Inferior parietal cortex (tissue), 1 donor: ENCODE measurements around the gene PCDH8.
A peak's percentile ranks its signal among the peaks of the same experiment; 100 is the strongest.

Experiments used
- DNase-seq: peaks from one replicate; pipeline ENCODE4 v3.0.0-alpha.2; 2016; ENCODE audit errors: extremely low spot score

PCDH8 gene

GRCh38 chr13:52848455-52849195, at the start of gene PCDH8:
Gene PCDH8, minus strand, starts transcription at chr13:52848640. Its CDS starts 204 bp downstream, at chr13:52848436.
- DNase-seq: peak; percentile 54

GRCh38 chr13:52896827-52897659, 48.6 kb upstream of the PCDH8 start:
- no peak for DNase-seq

- no peak for DNase-seq
Measured at GRCh38 chr13:52894413-52894812, 46.0 kb upstream of the PCDH8 start.

GRCh38 chr13:52892925-52893324, 44.5 kb upstream of the PCDH8 start:
- DNase-seq: no peak

- no peak for DNase-seq
Measured at GRCh38 chr13:52891706-52892105, 43.3 kb upstream of the PCDH8 start.

GRCh38 chr13:52887165-52887564, 38.7 kb upstream of the PCDH8 start:
- no peak for DNase-seq

- DNase-seq: no peak
Measured at GRCh38 chr13:52885141-52885540, 36.7 kb upstream of the PCDH8 start.

- no peak for DNase-seq
Measured at GRCh38 chr13:52884429-52885010, 36.1 kb upstream of the PCDH8 start.

- no peak for DNase-seq
Measured at GRCh38 chr13:52882785-52883184, 34.3 kb upstream of the PCDH8 start.

GRCh38 chr13:52879950-52880741, 31.7 kb upstream of the PCDH8 start:
- DNase-seq: no peak

- DNase-seq: no peak
Measured at GRCh38 chr13:52878831-52879230, 30.4 kb upstream of the PCDH8 start.

- no peak for DNase-seq
Measured at GRCh38 chr13:52870143-52870542, 21.7 kb upstream of the PCDH8 start.

- no peak for DNase-seq
Measured at GRCh38 chr13:52869621-52870020, 21.2 kb upstream of the PCDH8 start.

GRCh38 chr13:52869050-52869449, 20.6 kb upstream of the PCDH8 start:
- DNase-seq: no peak

- DNase-seq: peak; percentile 36
Measured at GRCh38 chr13:52868190-52868589, 19.8 kb upstream of the PCDH8 start.

GRCh38 chr13:52864941-52865340, 16.5 kb upstream of the PCDH8 start:
- DNase-seq: no peak

- DNase-seq: no peak
Measured at GRCh38 chr13:52862358-52863206, 14.1 kb upstream of the PCDH8 start.

GRCh38 chr13:52852444-52852843, 4.0 kb upstream of the PCDH8 start:
- DNase-seq: no peak

GRCh38 chr13:52851137-52851962, 2.9 kb upstream of the PCDH8 start:
- peak; percentile 36 for DNase-seq
